AG04450 (cell line): ENCODE data around the gene MPP1. TPM values are rescaled to one million over a fixed set of nuclear protein-coding genes. Genes with fewer than 3 reads are reported as not detected.

ENCODE experiments used
- CTCF ChIA-PET: fragments of 300-600, 350-600 bp; formaldehyde crosslinking; extraction: SDS; loops from one replicate; lab custom pipeline; 2022; ENCODE audit warnings: antibody characterized with exemption, inconsistent platforms; lab: Charles Lee
- POLR2A ChIA-PET: fragments of 350-600 bp; formaldehyde crosslinking; extraction: SDS; loops from one replicate; lab custom pipeline; 2021; ENCODE audit warnings: antibody characterized with exemption, inconsistent platforms; lab: Yijun Ruan, JAX
- DNase-seq: peaks from one replicate; pipeline ENCODE4 v3.0.0-alpha.2; 2011; ENCODE audit warnings: low read depth, low spot score
- H3K27ac ChIP-seq: one replicate; pipeline ENCODE4 v1.5.1; 2012; ENCODE audit warnings: low read depth, low read length, control low read depth
- H3K27me3 ChIP-seq: one replicate; pipeline ENCODE4 v1.6.0; 2012; ENCODE audit warnings: low read length; ENCODE audit not compliant: control insufficient read depth, insufficient read depth
- H3K4me3 ChIP-seq: 2 replicates; pipeline ENCODE4 v1.5.1; 2011; ENCODE audit warnings: mild to moderate bottlenecking, low read depth, low read length, control low read depth
- H3K9me3 ChIP-seq: 2 replicates; pipeline ENCODE4 v1.5.1; 2012; ENCODE audit warnings: low read length; ENCODE audit not compliant: control insufficient read depth, insufficient read depth
- CTCF ChIP-seq: IDR thresholded peaks from 2 replicates; pipeline ENCODE4 v1.5.1; 2011; ENCODE audit warnings: low read depth, low read length, control low read depth, inconsistent platforms
- polyA plus RNA-seq: library from polyadenylated mRNA; depleted of rRNA; stranded (reverse); fragments of >200 nt; gene quantifications from 2 replicates; pipeline ENCODE4 v1.2.3, GENCODE V29; 2011

Gene MPP1
- polyA plus RNA-seq, 1 experiment, result 30.3 TPM

GRCh38 chrX:154834562-154834961, 29.3 kb upstream of the MPP1 start, which contains the start of gene SMIM9:
Gene SMIM9, minus strand, starts transcription at chrX:154834662. Its CDS starts 3,806 bp downstream, at chrX:154830856.
- Histone ChIP-seq H3K27me3 (no peaks in the 10 kb centered on the region), H3K9me3 (no peaks in the 10 kb centered on the region), H3K27ac (no peak within 1 kb of the TSS), H3K4me3 (no peak within 1 kb of the TSS)
- DNase-seq, result no peak
- CTCF ChIA-PET, result interaction anchor here (1.3 kb wide), 1 partner anchor 86 kb away, joined by 4 read pairs; no protein-coding TSS in a partner anchor
- TF ChIP-seq CTCF, result no peak
- POLR2A ChIA-PET, result no interaction called here

DNA sequence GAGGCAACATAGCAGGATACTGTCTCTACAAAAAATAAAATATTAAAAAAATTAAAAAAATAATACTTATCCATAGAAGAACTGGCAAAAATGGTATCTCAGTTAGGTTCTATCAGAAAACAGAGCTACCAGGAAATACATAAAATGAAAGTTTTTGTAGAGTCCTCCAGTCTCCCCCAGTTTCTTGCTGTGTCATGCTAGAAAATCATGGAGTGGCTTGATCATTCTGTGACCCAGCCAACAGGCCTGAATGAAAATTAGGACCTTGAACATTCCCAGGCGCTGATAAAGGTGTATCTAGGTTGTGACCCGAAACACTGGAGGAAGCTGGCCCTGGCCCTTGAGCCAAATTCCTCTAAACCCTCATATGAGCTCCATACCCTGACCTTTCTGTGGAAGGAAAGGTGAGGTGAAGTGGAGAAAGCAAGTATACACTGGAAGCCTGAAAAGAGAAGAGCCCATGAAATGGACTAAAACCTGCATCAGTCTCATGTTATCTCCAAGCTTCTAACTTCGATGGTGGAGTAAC, 28.5 kb upstream of the MPP1 start:
- TF ChIP-seq CTCF, result no peak
- no peak for DNase-seq
- no peaks in the 10 kb centered on the region for H3K27me3 ChIP-seq
- H3K27ac ChIP-seq, result no peak overlapping the region
- POLR2A ChIA-PET, result no interaction called here
- no peak overlapping the region for H3K4me3 ChIP-seq
- H3K9me3 ChIP-seq, result no peaks in the 10 kb centered on the region
- CTCF ChIA-PET, result interaction anchor here (0.7 to 1.3 kb wide), 2 partner anchors 46 to 85 kb away, joined by 3 to 4 read pairs; no protein-coding TSS in a partner anchor

- TF ChIP-seq CTCF, result no peak
- Histone ChIP-seq H3K9me3 (no peaks in the 10 kb centered on the region), H3K27ac (no peak overlapping the region), H3K27me3 (no peaks in the 10 kb centered on the region), H3K4me3 (no peak overlapping the region)
- ChIA-PET CTCF (no interaction called here), POLR2A (no interaction called here)
- no peak for DNase-seq
Observed at GRCh38 chrX:154829926-154830442, 24.7 kb upstream of the MPP1 start.

DNA sequence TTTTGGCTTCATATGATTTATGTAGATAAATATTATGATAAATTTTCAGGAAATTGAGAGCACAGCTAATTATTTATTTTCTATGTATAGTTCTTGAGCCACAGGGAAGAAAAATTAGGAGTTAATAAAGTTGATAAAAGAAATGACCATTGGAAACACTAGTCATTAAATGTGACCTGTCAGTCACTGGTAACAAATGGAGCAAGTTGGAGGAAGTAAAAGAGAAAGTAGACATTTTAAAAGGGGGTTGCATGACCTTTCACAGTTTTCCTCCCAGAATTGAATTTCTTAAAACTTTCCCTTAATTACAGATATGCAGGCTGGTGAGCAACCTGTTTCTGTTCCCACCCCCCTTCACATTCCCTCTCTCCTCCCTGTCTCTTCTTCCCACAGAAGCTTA, 23.8 kb upstream of the MPP1 start:
- ChIA-PET CTCF (no interaction called here), POLR2A (no interaction called here)
- no peak for TF ChIP-seq CTCF
- no peak for DNase-seq
- no peak overlapping the region for H3K4me3 ChIP-seq
- H3K27me3 ChIP-seq, result no peaks in the 10 kb centered on the region
- no peak overlapping the region for H3K27ac ChIP-seq
- no peaks in the 10 kb centered on the region for H3K9me3 ChIP-seq

DNA sequence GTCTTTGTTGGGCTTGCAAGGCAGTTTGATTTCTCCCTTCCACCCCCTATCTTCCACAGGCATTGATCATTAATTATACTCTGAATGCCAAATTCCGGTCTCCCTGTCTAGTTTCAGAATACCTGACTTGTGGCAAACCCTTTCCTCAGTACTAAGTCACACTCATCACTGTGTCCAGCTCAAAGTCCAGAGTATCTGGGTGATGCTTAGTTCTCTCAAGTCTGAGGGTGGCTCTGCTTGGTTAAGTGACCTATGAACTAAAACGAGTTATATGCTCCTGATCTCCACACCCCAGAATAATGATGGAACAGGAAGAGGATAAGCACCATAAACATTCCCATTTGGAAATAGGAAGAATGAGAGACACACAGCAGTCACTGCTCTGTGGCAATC, 22.7 kb upstream of the MPP1 start:
- Histone ChIP-seq H3K27ac (no peak overlapping the region), H3K27me3 (no peaks in the 10 kb centered on the region), H3K4me3 (no peak overlapping the region), H3K9me3 (no peaks in the 10 kb centered on the region)
- CTCF ChIA-PET, result no interaction called here
- POLR2A ChIA-PET, result no interaction called here
- no peak for TF ChIP-seq CTCF
- DNase-seq, result no peak
